ENCODE results near the gene HSBP1L1. TPM values are rescaled to one million over a fixed set of nuclear protein-coding genes. Genes with fewer than 3 reads are reported as not detected.

HSBP1L1 gene
- total RNA-seq, 1 donor from 2014 or later = 7.0 TPM

- Mint-ChIP-seq H3K9me3 (ENCODE audit: low read depth) (no peaks in the 10 kb centered on the region), H3K27me3 (no peaks in the 10 kb centered on the region), H3K4me1 (ENCODE audit: low read depth) (peaks cover 19% of the 10 kb centered on the region), H3K27ac (no peak overlapping the region), H3K4me3 (ENCODE audit: low read depth) (peak overlapping the region; percentile 98), H3K36me3 (ENCODE audit: insufficient read depth) (peaks cover 4% of the 10 kb centered on the region)
- no peak for TF ChIP-seq CTCF (IDR thresholded peaks at IDR 0.05; ENCODE audit: unreplicated experiment)
- DNase-seq (ENCODE audit: low spot score, unreplicated experiment) = no peak
Measured at GRCh38 chr18:79986726-79987125, 22.3 kb downstream of the HSBP1L1 start.

GRCh38 chr18:79987566-79987965, 23.1 kb downstream of the HSBP1L1 start:
- no peak for TF ChIP-seq CTCF (IDR thresholded peaks at IDR 0.05; ENCODE audit: unreplicated experiment)
- H3K4me3 Mint-ChIP-seq (ENCODE audit: low read depth) = peak overlapping the region; percentile 98
- H3K27me3 Mint-ChIP-seq = no peaks in the 10 kb centered on the region
- no peak for DNase-seq (ENCODE audit: low spot score, unreplicated experiment)
- H3K27ac Mint-ChIP-seq = peak overlapping the region; percentile 84
- peaks cover 17% of the 10 kb centered on the region for H3K4me1 Mint-ChIP-seq (ENCODE audit: low read depth)
- no peaks in the 10 kb centered on the region for H3K9me3 Mint-ChIP-seq (ENCODE audit: low read depth)
- peaks cover 3% of the 10 kb centered on the region for H3K36me3 Mint-ChIP-seq (ENCODE audit: insufficient read depth)

- H3K36me3 Mint-ChIP-seq (ENCODE audit: insufficient read depth) = peaks cover 3% of the 10 kb centered on the region
- H3K27me3 Mint-ChIP-seq = no peaks in the 10 kb centered on the region
- no peaks in the 10 kb centered on the region for H3K9me3 Mint-ChIP-seq (ENCODE audit: low read depth)
- peak overlapping the region; percentile 98 for H3K4me3 Mint-ChIP-seq (ENCODE audit: low read depth)
- peaks cover 16% of the 10 kb centered on the region for H3K4me1 Mint-ChIP-seq (ENCODE audit: low read depth)
- TF ChIP-seq CTCF (IDR thresholded peaks at IDR 0.05; ENCODE audit: unreplicated experiment) = peak; percentile 39
- H3K27ac Mint-ChIP-seq = peak overlapping the region; percentile 84
- peak; percentile 43 for DNase-seq (ENCODE audit: low spot score, unreplicated experiment)
Measured at GRCh38 chr18:79988071-79988450, 23.6 kb downstream of the HSBP1L1 start.

- Mint-ChIP-seq H3K27me3 (no peaks in the 10 kb centered on the region), H3K4me1 (ENCODE audit: low read depth) (peaks cover 16% of the 10 kb centered on the region), H3K36me3 (ENCODE audit: insufficient read depth) (peaks cover 3% of the 10 kb centered on the region), H3K27ac (peak within 1 kb of the TSS; percentile 99), H3K4me3 (ENCODE audit: low read depth) (peak within 1 kb of the TSS; percentile 98), H3K9me3 (ENCODE audit: low read depth) (no peaks in the 10 kb centered on the region)
- peak; percentile 50 for DNase-seq (ENCODE audit: low spot score, unreplicated experiment)
- TF ChIP-seq CTCF (IDR thresholded peaks at IDR 0.05; ENCODE audit: unreplicated experiment) = no peak
Measured at GRCh38 chr18:79988451-79989194, 24.2 kb downstream of the HSBP1L1 start, which contains the start of gene TXNL4A. Gene TXNL4A, minus strand, starts transcription at chr18:79988563. Its CDS starts 171 bp downstream, at chr18:79988392.

GRCh38 chr18:79989195-79989497, 24.7 kb downstream of the HSBP1L1 start:
- no peak for DNase-seq (ENCODE audit: low spot score, unreplicated experiment)
- H3K27me3 Mint-ChIP-seq = no peaks in the 10 kb centered on the region
- peaks cover 16% of the 10 kb centered on the region for H3K4me1 Mint-ChIP-seq (ENCODE audit: low read depth)
- H3K9me3 Mint-ChIP-seq (ENCODE audit: low read depth) = no peaks in the 10 kb centered on the region
- peaks cover 3% of the 10 kb centered on the region for H3K36me3 Mint-ChIP-seq (ENCODE audit: insufficient read depth)
- no peak for TF ChIP-seq CTCF (IDR thresholded peaks at IDR 0.05; ENCODE audit: unreplicated experiment)
- H3K4me3 Mint-ChIP-seq (ENCODE audit: low read depth) = peak overlapping the region; percentile 98
- peak overlapping the region; percentile 99 for H3K27ac Mint-ChIP-seq

All from progenitor cell of endocrine pancreas (in vitro differentiated cells).